Naive thymus-derived CD8-positive, alpha-beta T cell (primary cell): Measurements from ENCODE around the gene PRDM10. TPM values are rescaled to one million over a fixed set of nuclear protein-coding genes. Genes with fewer than 3 reads are reported as not detected.
A peak's percentile ranks its signal among the peaks of the same experiment; 100 is the strongest.

ENCODE experiments used
- ATAC-seq, 2 donors: fragments of 150-1000 bp; cut with Tn5 transposase in 1 of 2; sonication (Bioruptor Pico), chemical (Tn5 transposase) in 1 of 2; 1 replicate in 1 of 2; 2 replicates in 1 of 2; pipeline ENCODE4 v1.10.0; 2021; ENCODE audit warnings: mild to moderate bottlenecking in 2 of 2, moderate library complexity in 2 of 2
- POLR2A ChIA-PET: fragments of 350-600 bp; sonication (Branson Sonifier 250); formaldehyde crosslinking; loops from one replicate; lab custom pipeline; 2021; ENCODE audit warnings: antibody characterized with exemption; lab: Charles Lee
- DNase-seq, 10 donors: peaks; one replicate each; pipeline versions ENCODE4 v3.0.0 to v3.0.0-alpha.2; 2020 to 2022
- H3K27ac Mint-ChIP-seq, 10 donors: one replicate each; pipeline ENCODE4 v1.8.0; 2020 to 2022; ENCODE audit warnings: mild to moderate bottlenecking in 10 of 10, mixed read lengths in 10 of 10, moderate library complexity in 4 of 10, inconsistent platforms in 1 of 10
- H3K27me3 Mint-ChIP-seq, 5 donors: one replicate each; pipeline ENCODE4 v1.8.0; 2021 to 2022; ENCODE audit warnings: mixed read lengths in 5 of 5
- H3K36me3 Mint-ChIP-seq, 3 donors: one replicate each; pipeline ENCODE4 v1.8.0; 2020 to 2022; ENCODE audit warnings: mixed read lengths in 3 of 3, mild to moderate bottlenecking in 2 of 3, inconsistent platforms in 1 of 3
- H3K4me1 Mint-ChIP-seq, 4 donors: one replicate each; pipeline ENCODE4 v1.8.0; 2021 to 2022; ENCODE audit warnings: mixed read lengths in 4 of 4
- H3K4me3 Mint-ChIP-seq, 10 donors: one replicate each; pipeline ENCODE4 v1.8.0; 2020 to 2022; ENCODE audit warnings: mild to moderate bottlenecking in 10 of 10, mixed read lengths in 10 of 10, moderate library complexity in 6 of 10, inconsistent platforms in 1 of 10
- H3K9me3 Mint-ChIP-seq, 9 donors: one replicate each; pipeline ENCODE4 v1.8.0; 2020 to 2022; ENCODE audit warnings: mixed read lengths in 9 of 9, mild to moderate bottlenecking in 3 of 9, inconsistent platforms in 1 of 9, moderate library complexity in 1 of 9
- polyA plus RNA-seq, 3 donors: library from polyadenylated mRNA; unstranded; fragments of 300-500 nt; fragmentation: Illumina TruSeq; gene quantifications; one replicate each; pipeline ENCODE4 v1.2.3, GENCODE V29; 2021
- total RNA-seq, 8 experiments: library from RNA in 2 of 8; stranded (reverse) in 2 of 8; gene quantifications; one replicate each; pipeline ENCODE4 v1.2.3 and lab custom pipeline; 2021 to 2026

Gene PRDM10
- total and polyA plus RNA-seq, 5 experiments from 2014 or later: 0.87 to 16.5 (median 3.7) TPM

GRCh38 chr11:129989149-129989813, 13.4 kb downstream of the PRDM10 start:
- no peaks in the 10 kb centered on the region for H3K9me3 Mint-ChIP-seq
- peaks cover 7 to 16% (median 10%) of the 10 kb centered on the region in 4 donors for H3K4me1 Mint-ChIP-seq
- ATAC-seq (no peak), DNase-seq (no peak)
- H3K36me3 Mint-ChIP-seq: peaks cover 0 to 5% (median 3%) of the 10 kb centered on the region in 3 donors
- no peaks in the 10 kb centered on the region for H3K27me3 Mint-ChIP-seq
- no peak overlapping the region for H3K4me3 Mint-ChIP-seq
- H3K27ac Mint-ChIP-seq: peak overlapping the region in 1 of 10 donors; percentile 16
- POLR2A ChIA-PET: interaction anchor here (3.7 kb wide), 1 partner anchor 13 kb away, joined by 22 read pairs; the partner anchor contains the start of gene PRDM10

GRCh38 chr11:129987950-129988349, 14.7 kb downstream of the PRDM10 start:
- Mint-ChIP-seq H3K36me3 (peaks cover 0 to 7% (median 3%) of the 10 kb centered on the region in 3 donors), H3K4me1 (peaks cover 9 to 11% (median 10%) of the 10 kb centered on the region in 4 donors), H3K4me3 (no peak overlapping the region), H3K27ac (peak overlapping the region in 1 of 10 donors; percentile 51), H3K9me3 (no peaks in the 10 kb centered on the region), H3K27me3 (no peaks in the 10 kb centered on the region)
- POLR2A ChIA-PET: interaction anchor here (1.8 kb wide), 1 partner anchor 14 kb away, joined by 6 read pairs; no protein-coding TSS in a partner anchor
- no peak for ATAC-seq
- DNase-seq: no peak

GRCh38 chr11:129985823-129986222, 16.8 kb downstream of the PRDM10 start:
- H3K4me1 Mint-ChIP-seq: peaks cover 0 to 11% (median 7%) of the 10 kb centered on the region in 4 donors
- DNase-seq (no peak), ATAC-seq (no peak)
- H3K27me3 Mint-ChIP-seq: no peaks in the 10 kb centered on the region
- no peaks in the 10 kb centered on the region for H3K9me3 Mint-ChIP-seq
- H3K4me3 Mint-ChIP-seq: no peak overlapping the region
- H3K27ac Mint-ChIP-seq: peak overlapping the region in 1 of 10 donors; percentile 18
- POLR2A ChIA-PET: no interaction called here
- peaks cover 0 to 7% (median 3%) of the 10 kb centered on the region in 3 donors for H3K36me3 Mint-ChIP-seq

GRCh38 chr11:129980086-129980485, 22.5 kb downstream of the PRDM10 start:
- H3K4me3 Mint-ChIP-seq: no peak overlapping the region
- POLR2A ChIA-PET: no interaction called here
- ATAC-seq (no peak), DNase-seq (no peak)
- H3K36me3 Mint-ChIP-seq: peaks cover 0 to 25% (median 4%) of the 10 kb centered on the region in 3 donors
- no peaks in the 10 kb centered on the region for H3K9me3 Mint-ChIP-seq
- H3K27me3 Mint-ChIP-seq: no peaks in the 10 kb centered on the region
- H3K4me1 Mint-ChIP-seq: peaks cover 3 to 26% (median 13%) of the 10 kb centered on the region in 4 donors
- H3K27ac Mint-ChIP-seq: no peak overlapping the region

- ATAC-seq: no peak
These were observed 23.5 kb downstream of the PRDM10 start for GRCh38 chr11:129979046-129979605.

GRCh38 chr11:129978447-129978846, 24.2 kb downstream of the PRDM10 start:
- H3K4me1 Mint-ChIP-seq: peaks cover 4 to 26% (median 11%) of the 10 kb centered on the region in 4 donors

More at GRCh38 chr11:129979046-129979605, 23.5 kb downstream of the PRDM10 start:
- no peak for DNase-seq
- no peak overlapping the region for H3K4me3 Mint-ChIP-seq
- H3K4me1 Mint-ChIP-seq: peaks cover 6 to 25% (median 8%) of the 10 kb centered on the region in 4 donors
- no peaks in the 10 kb centered on the region for H3K27me3 Mint-ChIP-seq
- peaks cover 0 to 19% (median 4%) of the 10 kb centered on the region in 3 donors for H3K36me3 Mint-ChIP-seq
- no peaks in the 10 kb centered on the region for H3K9me3 Mint-ChIP-seq
- POLR2A ChIA-PET: no interaction called here
- H3K27ac Mint-ChIP-seq: no peak overlapping the region

GRCh38 chr11:129976328-129976727, 26.3 kb downstream of the PRDM10 start:
- Mint-ChIP-seq H3K9me3 (no peaks in the 10 kb centered on the region), H3K36me3 (peaks cover 0 to 18% (median 4%) of the 10 kb centered on the region in 3 donors), H3K27ac (no peak overlapping the region), H3K4me3 (no peak overlapping the region), H3K27me3 (no peaks in the 10 kb centered on the region), H3K4me1 (peaks cover 6 to 26% (median 17%) of the 10 kb centered on the region in 4 donors)
- ATAC-seq (no peak), DNase-seq (no peak)
- POLR2A ChIA-PET: no interaction called here

More at GRCh38 chr11:129978447-129978846, 24.2 kb downstream of the PRDM10 start:
- H3K36me3 Mint-ChIP-seq: peaks cover 0 to 18% (median 4%) of the 10 kb centered on the region in 3 donors
- no peak overlapping the region for H3K4me3 Mint-ChIP-seq
- H3K27me3 Mint-ChIP-seq: no peaks in the 10 kb centered on the region
- no peak for DNase-seq
- POLR2A ChIA-PET: no interaction called here
- H3K9me3 Mint-ChIP-seq: no peaks in the 10 kb centered on the region
- H3K27ac Mint-ChIP-seq: peak overlapping the region in 1 of 10 donors; percentile 8
- no peak for ATAC-seq

GRCh38 chr11:129975543-129975942, 27.1 kb downstream of the PRDM10 start:
- H3K36me3 Mint-ChIP-seq: peaks cover 0 to 24% (median 8%) of the 10 kb centered on the region in 3 donors
- no peak overlapping the region for H3K4me3 Mint-ChIP-seq
- peak overlapping the region in 1 of 10 donors; percentile 13 for H3K27ac Mint-ChIP-seq
- no peak for ATAC-seq
- peaks cover 6 to 28% (median 19%) of the 10 kb centered on the region in 4 donors for H3K4me1 Mint-ChIP-seq
- no peaks in the 10 kb centered on the region for H3K9me3 Mint-ChIP-seq
- no peaks in the 10 kb centered on the region for H3K27me3 Mint-ChIP-seq
- no peak for DNase-seq
- POLR2A ChIA-PET: no interaction called here

- H3K9me3 Mint-ChIP-seq: no peaks in the 10 kb centered on the region
- H3K27ac Mint-ChIP-seq: no peak overlapping the region
- no peak for DNase-seq
- H3K4me3 Mint-ChIP-seq: no peak overlapping the region
- ATAC-seq: no peak
- peaks cover 6 to 35% (median 18%) of the 10 kb centered on the region in 4 donors for H3K4me1 Mint-ChIP-seq
- POLR2A ChIA-PET: no interaction called here
- H3K27me3 Mint-ChIP-seq: no peaks in the 10 kb centered on the region
- peaks cover 0 to 27% (median 7%) of the 10 kb centered on the region in 3 donors for H3K36me3 Mint-ChIP-seq
These were observed 28.0 kb downstream of the PRDM10 start for GRCh38 chr11:129974672-129975071.

- DNase-seq (no peak), ATAC-seq (no peak)
- no peak overlapping the region for H3K4me3 Mint-ChIP-seq
- H3K4me1 Mint-ChIP-seq: peaks cover 6 to 36% (median 18%) of the 10 kb centered on the region in 4 donors
- H3K27me3 Mint-ChIP-seq: no peaks in the 10 kb centered on the region
- no peaks in the 10 kb centered on the region for H3K9me3 Mint-ChIP-seq
- POLR2A ChIA-PET: no interaction called here
- peak overlapping the region in 1 of 10 donors; percentile 58 for H3K27ac Mint-ChIP-seq
- peaks cover 0 to 26% (median 7%) of the 10 kb centered on the region in 3 donors for H3K36me3 Mint-ChIP-seq
These were observed 28.4 kb downstream of the PRDM10 start for GRCh38 chr11:129974237-129974636.

GRCh38 chr11:129973809-129974208, 28.8 kb downstream of the PRDM10 start:
- no peaks in the 10 kb centered on the region for H3K27me3 Mint-ChIP-seq
- POLR2A ChIA-PET: interaction anchor here (1.8 kb wide), 1 partner anchor 29 kb away, joined by 6 read pairs; the partner anchor contains the start of gene PRDM10
- H3K36me3 Mint-ChIP-seq: peaks cover 0 to 25% (median 7%) of the 10 kb centered on the region in 3 donors

GRCh38 chr11:129973068-129973467, 29.6 kb downstream of the PRDM10 start:
- H3K36me3 Mint-ChIP-seq: peaks cover 0 to 18% (median 7%) of the 10 kb centered on the region in 3 donors
- POLR2A ChIA-PET: interaction anchor here (1.8 kb wide), 1 partner anchor 29 kb away, joined by 6 read pairs; the partner anchor contains the start of gene PRDM10
- H3K9me3 Mint-ChIP-seq: no peaks in the 10 kb centered on the region
- H3K27me3 Mint-ChIP-seq: no peaks in the 10 kb centered on the region
- no peak overlapping the region for H3K27ac Mint-ChIP-seq
- H3K4me3 Mint-ChIP-seq: no peak overlapping the region
- no peak for ATAC-seq
- H3K4me1 Mint-ChIP-seq: peaks cover 6 to 36% (median 19%) of the 10 kb centered on the region in 4 donors
- no peak for DNase-seq

More at GRCh38 chr11:129973809-129974208, 28.8 kb downstream of the PRDM10 start:
- ATAC-seq (no peak), DNase-seq (no peak)
- Mint-ChIP-seq H3K4me1 (peaks cover 6 to 36% (median 18%) of the 10 kb centered on the region in 4 donors), H3K27ac (no peak overlapping the region), H3K9me3 (no peaks in the 10 kb centered on the region), H3K4me3 (no peak overlapping the region)

- Mint-ChIP-seq H3K4me1 (peaks cover 4 to 36% (median 19%) of the 10 kb centered on the region in 4 donors), H3K9me3 (no peaks in the 10 kb centered on the region)
- POLR2A ChIA-PET: interaction anchor here (1.8 kb wide), 1 partner anchor 30 kb away, joined by 6 read pairs; the partner anchor contains the start of gene PRDM10
These were observed 30.0 kb downstream of the PRDM10 start for GRCh38 chr11:129972611-129973010.

More at GRCh38 chr11:129972611-129973010, 30.0 kb downstream of the PRDM10 start:
- Mint-ChIP-seq H3K4me3 (no peak overlapping the region), H3K27me3 (no peaks in the 10 kb centered on the region), H3K27ac (no peak overlapping the region), H3K36me3 (peaks cover 0 to 15% (median 7%) of the 10 kb centered on the region in 3 donors)
- no peak for DNase-seq
- ATAC-seq: no peak
